HUES48 (cell line): Measurements from ENCODE around the gene BMAL1.
A peak's percentile ranks its signal among the peaks of the same experiment; 100 is the strongest.
"Not testable (repeated sequence)": the region's sequence is repeated elsewhere in the genome, so short reads cannot be mapped to it uniquely, and the experiment has no call there.

ENCODE experiments used
- H3K27ac ChIP-seq: one replicate; pipeline ENCODE4 v1.7.0; 2013; ENCODE audit warnings: low read depth, low read length, inconsistent platforms
- H3K27me3 ChIP-seq: 2 replicates; pipeline ENCODE4 v1.6.1; 2013; ENCODE audit warnings: mild to moderate bottlenecking, low read length; ENCODE audit not compliant: control insufficient read depth, insufficient read depth
- H3K36me3 ChIP-seq: 2 replicates; pipeline ENCODE4 v1.6.1; 2013; ENCODE audit warnings: low read length; ENCODE audit not compliant: control insufficient read depth, insufficient read depth
- H3K4me1 ChIP-seq: 2 replicates; pipeline ENCODE4 v1.6.1; 2013; ENCODE audit warnings: mild to moderate bottlenecking, low read length; ENCODE audit not compliant: control insufficient read depth, insufficient read depth
- H3K4me3 ChIP-seq: 2 replicates; pipeline ENCODE4 v1.5.1; 2013; ENCODE audit warnings: mild to moderate bottlenecking, low read depth, low read length
- H3K9ac ChIP-seq: 2 replicates; pipeline ENCODE4 v1.6.1; 2013; ENCODE audit warnings: mild to moderate bottlenecking, low read depth, low read length, moderate library complexity
- H3K9me3 ChIP-seq: 2 replicates; pipeline ENCODE4 v1.6.1; 2013; ENCODE audit warnings: low read length; ENCODE audit not compliant: control insufficient read depth, insufficient read depth

The BMAL1 gene

DNA sequence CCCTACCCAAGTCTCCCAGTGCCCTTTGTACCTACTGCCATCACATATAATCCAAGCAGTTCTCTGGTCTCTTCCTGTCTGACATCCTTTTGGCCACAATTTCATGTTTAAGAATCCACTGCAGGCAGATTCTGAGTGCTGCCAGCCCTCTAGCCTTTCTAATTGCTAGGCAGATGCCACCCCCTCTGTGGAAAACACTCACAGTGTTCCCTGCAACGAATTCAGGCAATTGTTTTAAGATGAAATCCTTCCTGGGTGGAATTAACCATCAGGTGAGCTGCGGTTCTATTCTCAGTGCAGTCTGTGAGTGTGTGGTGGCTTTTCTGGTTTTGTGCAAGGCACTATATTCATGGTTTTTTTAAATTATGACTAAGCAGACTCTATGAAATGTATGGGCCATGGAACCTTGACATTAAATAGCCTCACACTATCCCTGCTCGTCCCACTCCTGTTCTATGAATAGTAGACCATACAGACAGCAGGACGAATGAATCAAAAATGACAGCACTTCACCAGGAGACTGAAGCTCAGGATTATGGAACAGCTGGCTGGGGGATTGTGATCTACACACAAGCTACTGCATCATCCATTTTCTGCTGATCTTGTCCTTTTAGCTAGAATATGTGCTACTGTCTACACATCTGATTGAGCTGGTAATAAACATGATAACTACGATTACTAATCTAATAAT lies 29.8 kb upstream of the BMAL1 start:
- Histone ChIP-seq H3K27me3 (no peaks in the 10 kb centered on the region), H3K4me1 (0 out of 2 replicates have a peak, but pooled peaks cover 6% of the 10 kb centered on the region), H3K9me3 (no peaks in the 10 kb centered on the region)

DNA sequence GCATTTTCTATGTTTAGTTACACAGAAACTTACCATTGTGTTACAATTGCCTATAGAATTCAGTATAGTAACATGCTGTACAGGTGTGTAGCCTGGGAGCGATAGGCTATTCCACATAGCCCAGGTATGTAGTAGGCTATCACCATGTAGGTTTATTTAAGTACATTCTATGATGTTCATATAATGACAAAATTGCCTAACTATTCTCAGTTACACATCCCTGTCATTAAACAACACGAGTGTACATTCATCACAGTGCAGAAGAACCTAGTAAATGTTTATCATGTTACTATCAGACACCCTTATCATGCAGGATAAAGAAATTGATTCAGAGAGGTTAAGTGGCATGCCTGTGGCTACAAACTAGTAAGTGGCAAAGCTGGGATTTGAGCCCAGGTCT lies 28.4 kb upstream of the BMAL1 start:
- Histone ChIP-seq H3K4me1 (no peaks in the 10 kb centered on the region), H3K27me3 (no peaks in the 10 kb centered on the region), H3K36me3 (no peaks in the 10 kb centered on the region), H3K9me3 (no peaks in the 10 kb centered on the region), H3K4me3 (no peak overlapping the region), H3K9ac (no peak overlapping the region), H3K27ac (no peak overlapping the region)

More for the DNA sequence above, 29.8 kb upstream of the BMAL1 start:
- Histone ChIP-seq H3K27ac (no peak overlapping the region), H3K4me3 (no peak overlapping the region), H3K9ac (no peak overlapping the region), H3K36me3 (no peaks in the 10 kb centered on the region)

DNA sequence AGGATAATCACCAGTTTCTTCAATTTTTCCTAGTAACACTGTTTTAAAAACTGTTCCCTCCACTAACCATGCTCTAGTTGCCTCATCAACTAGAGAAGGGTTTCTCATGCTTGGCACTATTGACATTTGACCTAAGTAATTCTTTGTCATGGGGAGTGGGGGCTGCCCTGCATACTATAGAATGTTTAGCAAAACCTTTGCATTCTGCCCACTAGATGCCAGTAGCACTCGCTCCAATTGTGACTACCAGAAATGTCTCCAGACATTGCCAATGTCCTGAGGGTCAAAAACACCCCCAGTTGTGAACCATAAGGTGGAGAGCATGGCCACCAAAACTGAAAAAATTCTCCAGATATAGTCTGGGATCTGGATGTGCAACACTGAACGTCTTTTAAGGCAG lies 27.6 kb upstream of the BMAL1 start:
- Histone ChIP-seq H3K4me3 (no peak overlapping the region), H3K36me3 (no peaks in the 10 kb centered on the region), H3K9me3 (no peaks in the 10 kb centered on the region), H3K4me1 (no peaks in the 10 kb centered on the region), H3K9ac (no peak overlapping the region), H3K27ac (no peak overlapping the region), H3K27me3 (no peaks in the 10 kb centered on the region)

DNA sequence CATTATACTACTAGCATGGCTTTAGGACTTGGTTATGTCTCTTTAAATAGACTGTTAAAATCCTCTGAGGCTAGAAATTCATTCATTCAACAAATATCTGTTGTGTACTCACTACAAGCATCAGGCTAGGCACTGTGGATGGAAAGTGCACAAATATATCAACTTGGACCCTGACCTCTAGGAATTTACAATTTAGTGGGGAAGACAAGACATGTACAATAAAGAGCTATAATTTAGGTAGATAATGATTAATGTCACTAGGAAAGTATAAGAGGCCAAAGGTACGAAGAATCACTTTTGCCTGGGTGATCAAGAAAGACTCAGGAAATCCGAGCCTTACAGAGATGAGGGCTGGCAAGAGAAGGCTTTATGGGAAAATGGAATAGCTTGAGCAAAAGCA lies 25.6 kb upstream of the BMAL1 start:
- Histone ChIP-seq H3K4me1 (no peaks in the 10 kb centered on the region), H3K36me3 (no peaks in the 10 kb centered on the region), H3K9me3 (no peaks in the 10 kb centered on the region)

DNA sequence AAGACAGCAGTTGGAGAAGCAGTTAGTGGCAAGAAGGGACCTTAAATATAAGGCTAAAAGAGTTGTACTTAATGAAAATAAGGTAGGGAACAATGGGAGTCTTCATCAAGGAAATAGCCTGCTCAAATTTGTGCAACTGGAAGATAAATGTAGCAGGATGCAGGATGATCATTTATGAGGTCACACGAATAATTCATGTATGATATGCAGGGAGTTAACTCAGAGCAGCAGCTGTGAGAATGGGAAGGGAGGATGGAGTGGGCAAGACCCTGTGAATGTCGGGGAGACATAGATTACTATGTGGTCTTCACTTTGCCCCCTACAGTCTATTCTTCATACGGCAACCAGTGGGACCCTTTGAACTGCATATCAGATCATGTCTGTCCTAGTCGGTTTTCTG lies 25.2 kb upstream of the BMAL1 start:
- Histone ChIP-seq H3K9ac (no peak overlapping the region), H3K4me3 (no peak overlapping the region), H3K4me1 (no peaks in the 10 kb centered on the region), H3K27me3 (no peaks in the 10 kb centered on the region), H3K27ac (no peak overlapping the region), H3K9me3 (no peaks in the 10 kb centered on the region), H3K36me3 (no peaks in the 10 kb centered on the region)

More for the DNA sequence above, 25.6 kb upstream of the BMAL1 start:
- H3K4me3 ChIP-seq, result no peak overlapping the region
- H3K27me3 ChIP-seq, result no peaks in the 10 kb centered on the region
- no peak overlapping the region for H3K9ac ChIP-seq
- H3K27ac ChIP-seq, result no peak overlapping the region

DNA sequence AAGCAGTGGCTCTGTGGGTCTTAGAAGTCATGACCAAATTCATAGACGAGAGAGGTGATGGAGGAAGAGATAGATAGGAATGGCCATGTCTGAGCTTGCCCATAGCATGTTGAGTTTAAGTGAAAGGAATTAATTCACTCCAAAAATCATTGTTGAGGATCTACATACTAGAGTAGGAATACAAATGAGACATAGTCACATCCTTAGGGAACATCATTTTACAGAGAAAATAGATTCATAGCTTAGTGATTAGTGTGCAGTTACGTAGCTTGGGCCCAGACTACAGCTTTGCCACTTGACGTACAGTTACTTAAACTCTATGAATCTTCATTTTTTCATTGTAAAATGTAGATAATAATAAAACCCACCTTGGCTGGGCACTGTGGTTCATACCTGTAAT lies 21.4 kb upstream of the BMAL1 start:
- no peak overlapping the region for H3K27ac ChIP-seq
- H3K9me3 ChIP-seq, result no peaks in the 10 kb centered on the region
- H3K36me3 ChIP-seq, result no peaks in the 10 kb centered on the region
- no peaks in the 10 kb centered on the region for H3K27me3 ChIP-seq
- no peak overlapping the region for H3K9ac ChIP-seq
- no peak overlapping the region for H3K4me3 ChIP-seq
- peaks cover 34% of the 10 kb centered on the region for H3K4me1 ChIP-seq

DNA sequence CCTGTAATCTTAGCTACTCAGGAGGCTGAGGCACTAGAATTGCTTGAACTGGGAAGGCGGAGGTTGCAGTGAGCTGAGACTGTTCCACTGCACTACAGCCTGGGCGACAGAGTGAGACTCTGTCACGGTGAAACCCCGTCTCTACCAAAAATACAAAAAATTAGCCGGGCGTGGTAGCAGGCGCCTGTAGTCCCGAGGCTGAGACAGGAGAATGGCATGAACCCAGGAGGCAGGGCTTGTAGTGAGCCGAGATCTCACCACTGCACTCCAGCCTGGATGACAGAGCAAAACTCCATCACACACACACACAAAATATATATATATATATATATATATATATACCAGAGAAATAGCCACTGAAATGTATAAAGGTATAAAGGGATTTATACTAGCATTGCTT lies 19.5 kb upstream of the BMAL1 start:
- H3K4me1 ChIP-seq, result peaks cover 46% of the 10 kb centered on the region
- not testable (repeated sequence) for H3K27ac ChIP-seq, H3K9me3 ChIP-seq, H3K4me3 ChIP-seq, H3K9ac ChIP-seq, H3K36me3 ChIP-seq, H3K27me3 ChIP-seq

DNA sequence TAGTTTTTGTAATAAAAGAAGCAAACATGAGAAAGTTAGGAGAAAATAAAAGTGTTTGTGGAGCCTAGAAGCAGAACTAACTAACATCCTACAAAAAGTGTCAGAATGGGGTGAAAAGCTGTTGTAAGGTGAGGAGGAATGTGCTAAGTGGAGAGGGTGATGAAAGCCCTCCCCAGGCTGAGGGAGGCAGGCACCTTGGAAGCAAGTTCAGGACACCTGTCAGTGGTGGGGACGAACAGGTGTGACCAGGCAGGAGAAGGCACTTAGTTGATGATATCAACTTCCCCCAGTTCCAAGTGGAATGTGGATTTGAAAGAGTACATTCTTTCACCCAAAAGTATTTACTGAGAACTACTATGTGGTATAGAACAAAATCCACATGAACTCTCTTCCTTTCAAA lies 18.7 kb upstream of the BMAL1 start:
- no peaks in the 10 kb centered on the region for H3K27me3 ChIP-seq
- H3K9me3 ChIP-seq, result no peaks in the 10 kb centered on the region
- no peak overlapping the region for H3K9ac ChIP-seq
- H3K4me3 ChIP-seq, result no peak overlapping the region; the same call in 1 of the 2 replicates
- peak overlapping the region; percentile 59 for H3K27ac ChIP-seq
- no peaks in the 10 kb centered on the region for H3K36me3 ChIP-seq
- peaks cover 46% of the 10 kb centered on the region for H3K4me1 ChIP-seq

DNA sequence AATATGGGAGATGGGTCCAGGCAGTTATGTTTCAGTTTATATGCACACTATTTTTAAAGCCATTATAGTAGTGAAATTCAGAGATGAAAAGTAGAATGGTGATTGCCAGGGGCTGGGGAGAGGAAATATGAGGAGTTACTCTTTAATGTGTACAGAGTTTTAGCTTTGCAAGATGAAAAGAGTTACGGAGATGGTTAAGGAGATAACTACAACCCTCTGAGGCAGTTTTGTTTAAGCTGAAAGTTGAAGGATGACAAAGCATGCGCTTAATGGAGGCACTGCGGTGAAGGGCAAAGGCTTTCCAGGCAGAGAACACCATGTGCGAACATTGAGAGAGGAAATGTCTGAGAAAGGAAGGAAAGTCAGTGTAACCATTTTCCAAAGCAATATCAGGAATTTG lies 18.2 kb upstream of the BMAL1 start:
- Histone ChIP-seq H3K4me1 (peaks cover 46% of the 10 kb centered on the region), H3K27me3 (no peaks in the 10 kb centered on the region), H3K4me3 (no peak overlapping the region), H3K9ac (no peak overlapping the region), H3K36me3 (no peaks in the 10 kb centered on the region), H3K27ac (no peak overlapping the region), H3K9me3 (no peaks in the 10 kb centered on the region)

DNA sequence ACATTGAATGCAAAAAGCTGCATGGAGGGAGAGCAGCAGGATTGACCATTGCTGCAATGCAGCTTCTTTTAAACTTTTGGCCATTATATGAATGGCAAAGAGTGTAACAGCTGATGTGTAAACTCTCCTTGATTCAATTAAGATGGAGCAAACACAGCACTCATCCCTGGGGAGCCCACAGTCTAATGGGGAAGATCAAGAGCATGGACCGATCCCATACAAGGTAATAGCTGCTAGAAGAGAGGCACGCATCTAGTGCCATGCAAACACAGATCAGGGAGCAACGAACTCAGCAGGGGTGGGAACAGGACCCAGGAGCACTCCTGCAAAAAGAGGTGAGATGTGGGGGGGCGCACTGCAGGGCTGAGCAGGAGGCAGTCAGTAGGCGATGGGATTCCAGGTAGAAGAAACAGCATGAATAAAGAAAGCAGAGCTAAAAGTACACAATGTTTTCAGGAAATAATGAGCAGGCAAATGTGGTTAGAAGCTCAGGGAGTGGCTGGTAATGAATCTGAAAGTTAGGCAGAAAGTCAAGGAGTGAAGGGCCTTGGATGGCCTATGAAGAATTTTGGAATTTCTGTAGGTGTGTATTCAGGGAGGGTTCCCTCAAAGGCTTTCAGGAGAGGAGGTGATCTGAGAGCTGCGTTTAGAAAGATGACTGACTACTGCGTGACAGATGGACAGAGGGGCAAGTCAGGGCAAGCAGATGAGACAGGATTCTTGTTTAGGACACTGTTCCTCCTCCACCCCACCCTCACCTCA lies 17.2 kb upstream of the BMAL1 start:
- H3K27ac ChIP-seq, result peak overlapping the region; percentile 2
- H3K4me1 ChIP-seq, result peaks cover 52% of the 10 kb centered on the region
- no peaks in the 10 kb centered on the region for H3K27me3 ChIP-seq
- H3K4me3 ChIP-seq, result no peak overlapping the region
- no peak overlapping the region for H3K9ac ChIP-seq
- H3K9me3 ChIP-seq, result no peaks in the 10 kb centered on the region
- H3K36me3 ChIP-seq, result no peaks in the 10 kb centered on the region

DNA sequence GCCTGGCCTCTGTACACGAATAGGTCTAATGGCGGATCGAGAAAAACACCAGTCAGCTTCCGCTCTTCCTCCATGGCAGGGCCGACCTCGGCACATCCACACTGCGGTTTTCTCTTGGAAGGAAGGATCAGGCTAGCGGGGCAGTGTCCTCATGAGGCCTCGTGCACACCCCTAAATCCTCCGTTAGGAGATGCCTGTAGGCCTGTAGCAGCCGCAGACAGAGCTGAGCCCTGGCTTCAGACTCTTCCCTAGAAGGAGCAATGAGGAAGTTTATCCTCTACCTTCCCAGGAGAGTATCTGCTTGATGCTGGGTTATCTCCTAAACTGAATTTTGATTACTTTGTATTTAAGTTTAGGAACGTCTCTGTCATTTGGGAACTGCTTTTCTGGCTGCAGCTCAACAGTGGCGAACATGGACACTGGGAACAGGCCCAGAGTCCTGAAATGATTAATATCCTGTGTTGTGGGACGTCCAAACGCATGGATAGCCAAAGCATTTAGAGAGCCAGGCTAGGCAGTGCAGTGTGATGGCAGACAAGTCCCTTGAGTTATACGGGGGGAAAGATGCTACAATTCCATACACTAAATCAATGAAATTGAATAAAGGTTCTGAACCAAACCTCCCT lies 16.5 kb upstream of the BMAL1 start:
- Histone ChIP-seq H3K4me1 (peaks cover 52% of the 10 kb centered on the region), H3K9me3 (no peaks in the 10 kb centered on the region), H3K27me3 (no peaks in the 10 kb centered on the region), H3K9ac (no peak overlapping the region), H3K4me3 (no peak overlapping the region), H3K27ac (peak overlapping the region; percentile 79), H3K36me3 (no peaks in the 10 kb centered on the region)
